Measurements from ENCODE around the gene PXDN.

PXDN gene

GRCh38 chr2:1718339-1719220, 25.7 kb downstream of the PXDN start:
- ChIA-PET POLR2A (no interaction called here), CTCF (interaction anchor here (0.5 to 0.7 kb wide), 2 partner anchors 12 to 117 kb away, joined by 3 to 11 read pairs; no protein-coding TSS in a partner anchor)
- TF ChIP-seq ZBTB49 (tag by site-specific recombination; IDR thresholded peaks at IDR 0.05; ENCODE audit: low read depth) = no peak
- no peak for TF ChIP-seq ZNF670 (tag by site-specific recombination; IDR thresholded peaks at IDR 0.05; ENCODE audit: low read depth)
- no peaks in the 10 kb centered on the region for H3K9me3 ChIP-seq (ENCODE audit: control insufficient read depth, insufficient read depth, low read depth, low read length)
- no peak overlapping the region for H3K4me3 ChIP-seq (ENCODE audit: low read depth, low read length)
- no peak overlapping the region for H3K27ac ChIP-seq (ENCODE audit: extremely low read depth, low read depth, low read length)
- no peaks in the 10 kb centered on the region for H3K36me3 ChIP-seq (ENCODE audit: control insufficient read depth in 2 of 2, insufficient read depth in 1 of 2, low read length in 2 of 2)
- H3K4me1 ChIP-seq (ENCODE audit: control insufficient read depth, insufficient read depth, low read length) = peaks cover 9% of the 10 kb centered on the region; the same call in 1 of the 2 replicates

DNA sequence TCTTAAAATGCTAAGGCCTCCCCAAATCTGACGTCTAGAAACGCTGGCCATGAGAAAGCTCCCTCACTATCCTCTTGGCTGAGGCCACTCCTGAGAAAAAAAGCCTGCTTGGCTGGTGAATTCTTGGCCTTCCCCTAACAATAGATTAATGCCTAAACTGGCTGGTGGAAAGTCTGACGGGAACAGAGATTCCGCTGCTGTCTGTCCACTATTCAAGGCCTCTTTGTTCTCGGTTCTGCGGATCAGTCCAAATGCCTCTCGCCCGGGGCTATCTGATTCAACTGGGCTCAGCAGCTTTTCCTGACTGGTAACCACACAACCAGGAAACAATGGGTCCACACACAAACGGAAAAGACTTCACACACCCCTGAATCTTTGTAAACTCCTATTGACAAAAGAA, 27.2 kb downstream of the PXDN start:
- Histone ChIP-seq H3K4me1 (ENCODE audit: control insufficient read depth, insufficient read depth, low read length) (peaks cover 9% of the 10 kb centered on the region; the same call in 1 of the 2 replicates), H3K9me3 (ENCODE audit: control insufficient read depth, insufficient read depth, low read depth, low read length) (no peaks in the 10 kb centered on the region), H3K36me3 (ENCODE audit: control insufficient read depth in 2 of 2, insufficient read depth in 1 of 2, low read length in 2 of 2) (no peaks in the 10 kb centered on the region), H3K27ac (ENCODE audit: extremely low read depth, low read depth, low read length) (no peak overlapping the region), H3K4me3 (ENCODE audit: low read depth, low read length) (no peak overlapping the region)
- no peak for TF ChIP-seq ZNF155 (tag by site-specific recombination; IDR thresholded peaks at IDR 0.05)
- no peak for TF ChIP-seq ZNF501 (tag by site-specific recombination; IDR thresholded peaks at IDR 0.05)
- no peak for TF ChIP-seq ZNF221 (tag by site-specific recombination; IDR thresholded peaks at IDR 0.05; ENCODE audit: borderline replicate concordance)
- TF ChIP-seq PRDM1 (tag by site-specific recombination; IDR thresholded peaks at IDR 0.05) = no peak
- TF ChIP-seq ZNF510 (tag by site-specific recombination; IDR thresholded peaks at IDR 0.05; ENCODE audit: insufficient replicate concordance) = no peak
- no peak for TF ChIP-seq ZNF785 (tag by site-specific recombination; IDR thresholded peaks at IDR 0.05)
- TF ChIP-seq ZNF292 (tag by site-specific recombination; IDR thresholded peaks at IDR 0.05; ENCODE audit: borderline replicate concordance, low read depth) = no peak
- no peak for TF ChIP-seq ZBTB48 (tag by site-specific recombination; IDR thresholded peaks at IDR 0.05)
- TF ChIP-seq, protein P1, sequence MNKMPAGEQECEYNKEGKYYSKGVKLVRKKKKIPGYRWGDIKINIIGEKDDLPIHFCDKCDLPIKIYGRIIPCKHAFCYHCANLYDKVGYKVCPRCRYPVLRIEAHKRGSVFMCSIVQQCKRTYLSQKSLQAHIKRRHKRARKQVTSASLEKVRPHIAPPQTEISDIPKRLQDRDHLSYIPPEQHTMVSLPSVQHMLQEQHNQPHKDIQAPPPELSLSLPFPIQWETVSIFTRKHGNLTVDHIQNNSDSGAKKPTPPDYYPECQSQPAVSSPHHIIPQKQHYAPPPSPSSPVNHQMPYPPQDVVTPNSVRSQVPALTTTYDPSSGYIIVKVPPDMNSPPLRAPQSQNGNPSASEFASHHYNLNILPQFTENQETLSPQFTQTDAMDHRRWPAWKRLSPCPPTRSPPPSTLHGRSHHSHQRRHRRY (tag by site-specific recombination; IDR thresholded peaks at IDR 0.05) = no peak
- TF ChIP-seq ZNF184 (tag by site-specific recombination; IDR thresholded peaks at IDR 0.05) = no peak
- ChIA-PET POLR2A (no interaction called here), CTCF (no interaction called here)

- no peaks in the 10 kb centered on the region for H3K9me3 ChIP-seq (ENCODE audit: control insufficient read depth, insufficient read depth, low read depth, low read length)
- H3K4me3 ChIP-seq (ENCODE audit: low read depth, low read length) = no peak overlapping the region
- CTCF ChIA-PET = no interaction called here
- H3K4me1 ChIP-seq (ENCODE audit: control insufficient read depth, insufficient read depth, low read length) = peaks cover 8% of the 10 kb centered on the region; the same call in 1 of the 2 replicates
- no peaks in the 10 kb centered on the region for H3K36me3 ChIP-seq (ENCODE audit: control insufficient read depth in 2 of 2, insufficient read depth in 1 of 2, low read length in 2 of 2)
- POLR2A ChIA-PET = no interaction called here
- H3K27ac ChIP-seq (ENCODE audit: extremely low read depth, low read depth, low read length) = no peak overlapping the region
- TF ChIP-seq ZNF837 (tag by site-specific recombination; IDR thresholded peaks at IDR 0.05) (no peak), MEIS1 (CRISPR knock-in tag; IDR thresholded peaks at IDR 0.05; ENCODE audit: borderline replicate concordance) (no peak), ZNF660 (tag by site-specific recombination; IDR thresholded peaks at IDR 0.05) (no peak), GLIS1 (tag by site-specific recombination; IDR thresholded peaks at IDR 0.05) (no peak), BCL6B (tag by site-specific recombination; IDR thresholded peaks at IDR 0.05) (no peak), ZNF707 (tag by site-specific recombination; IDR thresholded peaks at IDR 0.05) (no peak), ZBTB11 (tag by site-specific recombination; conservative IDR thresholded peaks at IDR 0.05; ENCODE audit: low read depth) (no peak), ZIC2 (tag by site-specific recombination; IDR thresholded peaks at IDR 0.05) (no peak), ZNF398 (tag by site-specific recombination; IDR thresholded peaks at IDR 0.05) (no peak)
Measured at GRCh38 chr2:1716441-1716840, 27.9 kb downstream of the PXDN start.

All from HEK293 (cell line).